K562 (cell line): Measurements from ENCODE around the gene LPCAT1. TPM values are rescaled to one million over a fixed set of nuclear protein-coding genes. Genes with fewer than 3 reads are reported as not detected.
A peak's percentile ranks its signal among the peaks of the same experiment; 100 is the strongest.

Experiments
- ATAC-seq: fragments of 200-7000 bp; cut with Tn5 transposase; 3 replicates; pipeline ENCODE4 v1.9.1; 2020; ENCODE audit warnings: moderate library complexity
- BruUV-seq: library from RNA; stranded (reverse); fragments of 400-500 nt; replicated peaks from 2 replicates; lab custom pipeline; 2021; lab: Mats Ljungman, UMichigan
- CTCF ChIA-PET: fragments of 300-600 bp; formaldehyde crosslinking; extraction: SDS; loops from one replicate; lab custom pipeline; 2021; ENCODE audit warnings: low intra/inter-chr PET ratio; lab: Yijun Ruan, JAX
- POLR2A ChIA-PET: fragments of 300-600, 350-650 bp; sonication (Branson Sonifier 250); formaldehyde crosslinking; extraction: SDS; loops from one replicate; lab custom pipeline; 2021; ENCODE audit warnings: antibody characterized with exemption, inconsistent platforms; lab: Yijun Ruan, JAX
- DNase-seq, 4 experiments: peaks; one replicate each; pipeline versions ENCODE4 v3.0.0 to v3.0.0-alpha.2; 2011 to 2018; ENCODE audit warnings: low spot score in 3 of 4, mixed read lengths in 3 of 4; ENCODE audit errors: extremely low read depth in 1 of 4
- FAIRE-seq: peaks from 2 replicates; lab custom pipeline; 2011; peaks lifted over from hg19 to GRCh38; lab: Jason Lieb, UNC
- H2AFZ ChIP-seq: 2 replicates; pipeline ENCODE4 v1.6.0; 2011; ENCODE audit warnings: low read depth, low read length, control low read depth, inconsistent platforms
- H3K27ac ChIP-seq: fragments of 200-600 bp; 3 replicates; pipeline ENCODE4 v1.8.0; 2011; ENCODE audit warnings: low read depth, mild to moderate bottlenecking, control low read depth, inconsistent platforms, low read length, moderate library complexity, mixed read lengths; ENCODE audit errors: extremely low read depth
- H3K27me3 ChIP-seq, 2 experiments: fragments of 300-600 bp in 1 of 2; 2 replicates in 1 of 2; 3 replicates in 1 of 2; pipeline versions ENCODE4 v1.6.0 to v1.8.0; 2011; ENCODE audit warnings: inconsistent platforms in 2 of 2, low read length in 2 of 2, mild to moderate bottlenecking in 1 of 2, mixed read lengths in 1 of 2, moderate library complexity in 1 of 2; ENCODE audit not compliant: control insufficient read depth in 2 of 2, insufficient read depth in 2 of 2
- H3K36me3 ChIP-seq: fragments of 300-600 bp; 3 replicates; pipeline ENCODE4 v1.8.0; 2011; ENCODE audit warnings: mild to moderate bottlenecking, low read length, inconsistent platforms; ENCODE audit not compliant: control insufficient read depth, insufficient read depth
- H3K4me1 ChIP-seq, 2 experiments: fragments of 200-600 bp in 1 of 2; replicated peaks in 1 of 2; 2 replicates in 1 of 2; 3 replicates in 1 of 2; pipeline versions ENCODE4 v1.5.1 to v1.8.0; 2011; ENCODE audit warnings: inconsistent platforms in 2 of 2, low read length in 2 of 2, mild to moderate bottlenecking in 1 of 2, mixed read lengths in 1 of 2, moderate library complexity in 1 of 2; ENCODE audit not compliant: control insufficient read depth in 2 of 2, insufficient read depth in 2 of 2
- H3K4me2 ChIP-seq: 2 replicates; pipeline ENCODE4 v1.6.1; 2011; ENCODE audit warnings: low read length, control low read depth, inconsistent platforms, mixed read lengths; ENCODE audit not compliant: insufficient read depth
- H3K4me3 ChIP-seq: fragments of 200-600 bp; sonication (generic), shearing (Covaris generic); 2 replicates; pipeline ENCODE4 v1.5.1; 2016; ENCODE audit warnings: control low read depth, inconsistent platforms
- H3K79me2 ChIP-seq: fragments of 200-600 bp; 3 replicates; pipeline ENCODE4 v1.8.0; 2011; ENCODE audit warnings: low read length, inconsistent platforms; ENCODE audit not compliant: control insufficient read depth, insufficient read depth
- H3K9ac ChIP-seq, 2 experiments: 2 replicates each; pipeline versions ENCODE4 v1.6.0 to v1.6.1; 2011; ENCODE audit warnings: low read depth in 2 of 2, low read length in 2 of 2, control low read depth in 1 of 2, inconsistent platforms in 1 of 2, mild to moderate bottlenecking in 1 of 2, mixed read lengths in 1 of 2; ENCODE audit not compliant: insufficient read depth in 1 of 2
- H3K9me1 ChIP-seq: one replicate; pipeline ENCODE4 v1.6.0; 2011; ENCODE audit warnings: inconsistent platforms, mild to moderate bottlenecking, low read length, moderate library complexity; ENCODE audit not compliant: control insufficient read depth, insufficient read depth
- H3K9me3 ChIP-seq: replicated peaks from 2 replicates; pipeline ENCODE4 v1.5.1; 2011; ENCODE audit warnings: low read depth, low read length, inconsistent platforms; ENCODE audit not compliant: control insufficient read depth, insufficient read depth
- H4K20me1 ChIP-seq: replicated peaks from 2 replicates; pipeline ENCODE4 v1.6.1; 2011; ENCODE audit warnings: low read length, inconsistent platforms, mixed read lengths; ENCODE audit not compliant: control insufficient read depth, insufficient read depth
- ATF7 ChIP-seq: fragments of 450-650 bp; IDR thresholded peaks from 2 replicates; pipeline ENCODE4 v1.7.1; 2014; ENCODE audit warnings: mild to moderate bottlenecking, moderate library complexity
- ETS2 ChIP-seq: IDR thresholded peaks from 2 replicates; pipeline ENCODE4 v1.6.1; 2016; ENCODE audit warnings: borderline replicate concordance, missing genetic modification characterization, mild to moderate bottlenecking, moderate library complexity, missing compliant biosample characterization; ENCODE audit not compliant: poor library complexity, severe bottlenecking
- KLF1 ChIP-seq: fragments of 450-650 bp; IDR thresholded peaks from 2 replicates; pipeline ENCODE4 v1.6.1; 2016; ENCODE audit warnings: missing genetic modification characterization, missing compliant biosample characterization
- MXI1 ChIP-seq: IDR thresholded peaks from 2 replicates; pipeline ENCODE4 v1.6.1; 2011; ENCODE audit warnings: low read depth, mild to moderate bottlenecking, improper control_type of control experiment, low read length
- SIN3A ChIP-seq, 2 experiments: fragments of 150-350 bp in 1 of 2; IDR thresholded peaks; 2 replicates each; pipeline ENCODE4 v1.6.1; 2011 to 2016; ENCODE audit warnings: borderline replicate concordance in 2 of 2, low read depth in 2 of 2, low read length in 2 of 2, mild to moderate bottlenecking in 2 of 2, moderate library complexity in 2 of 2; ENCODE audit not compliant: control insufficient read depth in 1 of 2
- TGIF2 ChIP-seq: sonication (generic); formaldehyde crosslinking; IDR thresholded peaks from 2 replicates; pipeline ENCODE4 v1.8.1; 2022; ENCODE audit warnings: mild to moderate bottlenecking, missing genetic modification reagents, moderate library complexity
- TRIM24 ChIP-seq, 2 experiments: fragments of 450-650 bp; IDR thresholded peaks; 2 replicates each; pipeline ENCODE4 v1.6.1; 2016
- XRCC5 ChIP-seq: fragments of 200-400 bp; formaldehyde crosslinking; IDR thresholded peaks from 2 replicates; pipeline ENCODE4 v1.6.1; 2017; ENCODE audit warnings: low read depth, mild to moderate bottlenecking, low read length
- ZFP1 ChIP-seq: fragments of 450-650 bp; formaldehyde crosslinking; IDR thresholded peaks from 2 replicates; pipeline ENCODE4 v1.4.0; 2020; ENCODE audit warnings: mild to moderate bottlenecking, mixed read lengths
- ZNF551 ChIP-seq: fragments of 250-450 bp; sonication (Bioruptor Pico); IDR thresholded peaks from 2 replicates; pipeline ENCODE4 v1.5.0; 2021; ENCODE audit warnings: mild to moderate bottlenecking, moderate library complexity
- ZNF778 ChIP-seq: fragments of 450-650 bp; formaldehyde crosslinking; IDR thresholded peaks from 2 replicates; pipeline ENCODE4 v1.4.0; 2020; ENCODE audit warnings: mild to moderate bottlenecking, moderate library complexity
- WGBS: fragments of 100-300 bp; shearing (Covaris generic); methylation state at CpG from one replicate; pipeline ENCODE4 v1.1.6; 2016; ENCODE audit warnings: low coverage, mixed read lengths; ENCODE audit not compliant: insufficient coverage; ENCODE audit errors: missing lambda C conversion rate; 5-methylcytosine and 5-hydroxymethylcytosine counted together
- in situ Hi-C: fragments of 300-500 bp; cut with MboI; formaldehyde crosslinking; loops from 4 replicates; pipeline ENCODE4 v1.15.0; 2018; ENCODE audit warnings: inconsistent platforms, mixed read lengths
- intact Hi-C: fragments of 100-400 bp; cut with micrococcal nuclease; formaldehyde crosslinking; loops from 2 replicates; pipeline ENCODE4 v1.14.2; 2022
- polyA plus RNA-seq, 8 experiments: library from polyadenylated mRNA; depleted of rRNA in 4 of 8; stranded (reverse) in 5 of 8; unstranded in 3 of 8; fragments of >200 nt; fragmentation: Nextera tagmentation in 2 of 8; fragmentation: Illumina TruSeq in 1 of 8; extraction: Ambion mirVana in 2 of 8; extraction: Trizol in 1 of 8; gene quantifications; 2 replicates each; pipeline versions ENCODE4 v1.2.1 to v1.2.3, GENCODE V29; 2011 to 2014; ENCODE audit warnings: inconsistent platforms in 1 of 8, missing spikeins in 1 of 8
- total RNA-seq, 7 experiments: library from RNA; depleted of rRNA in 6 of 7; stranded (reverse); fragments of >200 nt in 6 of 7; fragmentation: Illumina TruSeq in 2 of 7; extraction: Trizol in 2 of 7; gene quantifications; 2 replicates each; pipeline versions ENCODE4 v1.2.1 to v1.2.3, GENCODE V29; 2011 to 2021; ENCODE audit warnings: low replicate concordance in 1 of 7
- TF ChIP-seq, protein P1 (sequence below): fragments of 450-650 bp; formaldehyde crosslinking; IDR thresholded peaks from 2 replicates; pipeline ENCODE4 v1.4.0; 2022; ENCODE audit warnings: missing genetic modification characterization
- TF ChIP-seq, protein P2 (sequence below): fragments of 250-450 bp; sonication (Bioruptor Pico); IDR thresholded peaks from 2 replicates; pipeline ENCODE4 v1.5.0; 2021
- TF ChIP-seq, protein P3 (sequence below): sonication (generic); IDR thresholded peaks from 2 replicates; pipeline ENCODE4 v1.6.1; 2016

Gene LPCAT1
- total and polyA plus RNA-seq, 9 of the 15 experiments (the other 6 are each of a cell fraction or from before 2014, with no cell fraction given), result 0.14 to 18.4 (median 13.9) TPM

DNA sequence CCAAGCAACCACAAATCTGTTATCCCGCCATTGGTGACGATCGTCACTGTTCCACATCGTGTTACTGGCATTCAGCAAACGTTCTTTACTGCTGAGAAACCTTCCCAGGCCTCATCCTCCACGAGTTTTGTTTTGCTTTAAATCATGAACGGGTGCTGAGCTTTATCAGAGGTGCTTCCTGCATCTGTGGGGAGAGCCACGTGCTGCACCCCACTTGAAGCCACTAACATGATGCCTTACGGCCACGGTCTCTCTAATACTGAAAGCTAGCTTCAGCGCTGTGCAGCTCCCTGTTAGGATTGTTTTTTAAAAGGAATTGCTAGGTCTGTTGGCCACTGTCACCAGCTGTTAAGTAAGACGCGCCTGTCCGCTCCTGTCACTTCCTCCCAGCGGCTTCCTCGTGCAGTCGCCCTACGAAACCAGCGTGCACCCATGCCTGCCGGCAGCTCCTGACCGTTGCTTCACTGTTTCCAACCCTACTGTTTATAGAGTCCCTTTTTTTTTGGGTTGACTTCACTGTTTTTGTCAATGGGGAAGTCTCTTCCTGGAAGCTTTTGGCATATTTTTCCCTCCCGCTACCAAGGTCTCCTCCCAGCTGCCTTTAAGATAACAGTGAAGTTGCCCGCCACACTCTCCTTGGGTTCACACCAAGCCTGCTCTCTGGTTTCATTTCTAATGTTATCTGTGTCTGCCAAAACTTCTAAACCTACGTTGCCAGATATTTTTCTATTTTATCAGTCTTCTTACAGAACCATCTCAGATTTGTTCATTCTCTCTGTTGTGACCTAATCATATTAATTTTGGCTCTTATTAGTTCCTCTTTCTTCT is 20.3 kb downstream of the LPCAT1 start (continued):
- no peak for TF ChIP-seq MXI1

DNA sequence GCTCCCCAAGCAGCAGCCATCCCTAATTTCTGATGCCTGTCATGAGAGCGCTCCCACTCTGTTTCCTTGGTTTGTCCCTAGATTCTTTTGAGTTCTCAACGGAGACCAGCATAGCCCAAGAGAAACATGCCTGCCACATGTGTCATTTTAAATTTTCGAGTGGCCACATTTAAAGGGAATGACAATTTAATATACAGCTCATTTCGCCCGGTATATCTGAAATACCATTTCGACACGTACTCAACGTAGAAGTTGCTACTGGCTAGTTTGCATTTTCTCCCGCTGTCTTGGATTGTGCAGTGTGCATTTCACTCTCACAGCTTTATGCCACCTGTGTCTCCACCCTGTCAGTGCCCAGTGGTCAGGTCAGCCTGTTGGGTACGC is 21.0 kb downstream of the LPCAT1 start:
- Histone ChIP-seq H4K20me1 (peaks cover 54% of the 10 kb centered on the region), H3K9ac (no peak overlapping the region), H3K4me1 (peaks cover 18 to 57% of the 10 kb centered on the region in 2 experiments; a peak in 4 of 5 replicates), H3K36me3 (no peaks in the 10 kb centered on the region; the same call in 2 of the 3 replicates), H3K9me3 (no peaks in the 10 kb centered on the region), H3K27ac (no peak overlapping the region), H3K4me3 (no peak overlapping the region), H3K4me2 (peak overlapping the region; percentile 31; the same call in 1 of the 2 replicates), H2AFZ (no peak overlapping the region), H3K27me3 (no peaks in the 10 kb centered on the region)
- in situ Hi-C loops, result no loop called here
- FAIRE-seq (no peak), DNase-seq (no peak)
- intact Hi-C loops, result no loop called here
- POLR2A ChIA-PET, result interaction anchor here (1.2 to 1.8 kb wide), 3 partner anchors 9 to 21 kb away, joined by 3 to 9 read pairs (median 6); partner anchors contain the start of gene LPCAT1
- 75% methylated on average over 10 of the region's 10 CpGs for WGBS
- TF ChIP-seq XRCC5 (no peak), ETS2 (tag) (no peak), SIN3A (IDR thresholded peaks at IDR 0.05; ENCODE audit: borderline replicate concordance in 2 of 2, control insufficient read depth in 1 of 2, low read depth in 2 of 2, low read length in 2 of 2) (no peak), TGIF2 (CRISPR knock-in tag) (no peak), ZFP1 (CRISPR knock-in tag) (no peak), ZNF551 (no peak), ZNF778 (CRISPR knock-in tag) (no peak), ATF7 (no peak), TRIM24 (IDR thresholded peaks at IDR 0.05) (no peak), KLF1 (no peak)
- TF ChIP-seq, protein P1, sequence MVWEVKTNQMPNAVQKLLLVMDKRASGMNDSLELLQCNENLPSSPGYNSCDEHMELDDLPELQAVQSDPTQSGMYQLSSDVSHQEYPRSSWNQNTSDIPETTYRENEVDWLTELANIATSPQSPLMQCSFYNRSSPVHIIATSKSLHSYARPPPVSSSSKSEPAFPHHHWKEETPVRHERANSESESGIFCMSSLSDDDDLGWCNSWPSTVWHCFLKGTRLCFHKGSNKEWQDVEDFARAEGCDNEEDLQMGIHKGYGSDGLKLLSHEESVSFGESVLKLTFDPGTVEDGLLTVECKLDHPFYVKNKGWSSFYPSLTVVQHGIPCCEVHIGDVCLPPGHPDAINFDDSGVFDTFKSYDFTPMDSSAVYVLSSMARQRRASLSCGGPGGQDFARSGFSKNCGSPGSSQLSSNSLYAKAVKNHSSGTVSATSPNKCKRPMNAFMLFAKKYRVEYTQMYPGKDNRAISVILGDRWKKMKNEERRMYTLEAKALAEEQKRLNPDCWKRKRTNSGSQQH (CRISPR knock-in tag), result no peak
- TF ChIP-seq, protein P2, sequence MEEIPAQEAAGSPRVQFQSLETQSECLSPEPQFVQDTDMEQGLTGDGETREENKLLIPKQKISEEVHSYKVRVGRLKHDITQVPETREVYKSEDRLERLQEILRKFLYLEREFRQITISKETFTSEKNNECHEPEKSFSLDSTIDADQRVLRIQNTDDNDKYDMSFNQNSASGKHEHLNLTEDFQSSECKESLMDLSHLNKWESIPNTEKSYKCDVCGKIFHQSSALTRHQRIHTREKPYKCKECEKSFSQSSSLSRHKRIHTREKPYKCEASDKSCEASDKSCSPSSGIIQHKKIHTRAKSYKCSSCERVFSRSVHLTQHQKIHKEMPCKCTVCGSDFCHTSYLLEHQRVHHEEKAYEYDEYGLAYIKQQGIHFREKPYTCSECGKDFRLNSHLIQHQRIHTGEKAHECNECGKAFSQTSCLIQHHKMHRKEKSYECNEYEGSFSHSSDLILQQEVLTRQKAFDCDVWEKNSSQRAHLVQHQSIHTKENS, result no peak
- TF ChIP-seq, protein P3, sequence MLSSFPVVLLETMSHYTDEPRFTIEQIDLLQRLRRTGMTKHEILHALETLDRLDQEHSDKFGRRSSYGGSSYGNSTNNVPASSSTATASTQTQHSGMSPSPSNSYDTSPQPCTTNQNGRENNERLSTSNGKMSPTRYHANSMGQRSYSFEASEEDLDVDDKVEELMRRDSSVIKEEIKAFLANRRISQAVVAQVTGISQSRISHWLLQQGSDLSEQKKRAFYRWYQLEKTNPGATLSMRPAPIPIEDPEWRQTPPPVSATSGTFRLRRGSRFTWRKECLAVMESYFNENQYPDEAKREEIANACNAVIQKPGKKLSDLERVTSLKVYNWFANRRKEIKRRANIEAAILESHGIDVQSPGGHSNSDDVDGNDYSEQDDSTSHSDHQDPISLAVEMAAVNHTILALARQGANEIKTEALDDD, result no peak
- TF ChIP-seq, all 486 proteins: peak for 0
- no peak for ATAC-seq
- Histone ChIP-seq H3K9me1 (peaks cover 3% of the 10 kb centered on the region), H3K79me2 (peaks cover 2% of the 10 kb centered on the region; the same call in 1 of the 3 replicates)
- CTCF ChIA-PET, result no interaction called here
- BruUV-seq, result no TSS peak
